Activated naive CD4-positive, alpha-beta T cell (primary cell): ENCODE results near the gene TTC9.

Experiments
- DNase-seq, 4 experiments: peaks; one replicate each; lab custom pipeline; 2025; lab: John Stamatoyannopoulos, UW

The TTC9 gene

DNA sequence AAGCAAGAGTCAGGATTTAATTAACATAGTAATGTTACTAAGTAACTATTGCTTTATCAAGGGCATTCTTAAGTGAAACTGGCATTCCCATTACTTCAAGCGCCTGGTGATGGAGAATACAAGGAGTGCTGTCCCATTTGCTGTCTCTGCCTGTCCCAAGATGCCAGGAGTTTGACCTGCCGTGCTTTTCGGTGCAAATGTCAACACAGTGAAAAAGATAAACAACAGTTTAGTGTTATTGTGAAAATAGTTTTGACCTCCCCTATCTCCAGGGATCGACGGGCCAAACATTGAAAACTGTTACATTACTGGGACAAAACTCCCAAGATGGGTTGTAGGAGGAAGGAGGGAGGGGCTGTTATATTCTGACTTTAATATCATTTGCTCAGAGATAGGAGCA is 74.8 kb downstream of the TTC9 start:
- DNase-seq, result no peak

- no peak for DNase-seq
These were observed 75.2 kb downstream of the TTC9 start for GRCh38 chr14:70716958-70717357.

DNA sequence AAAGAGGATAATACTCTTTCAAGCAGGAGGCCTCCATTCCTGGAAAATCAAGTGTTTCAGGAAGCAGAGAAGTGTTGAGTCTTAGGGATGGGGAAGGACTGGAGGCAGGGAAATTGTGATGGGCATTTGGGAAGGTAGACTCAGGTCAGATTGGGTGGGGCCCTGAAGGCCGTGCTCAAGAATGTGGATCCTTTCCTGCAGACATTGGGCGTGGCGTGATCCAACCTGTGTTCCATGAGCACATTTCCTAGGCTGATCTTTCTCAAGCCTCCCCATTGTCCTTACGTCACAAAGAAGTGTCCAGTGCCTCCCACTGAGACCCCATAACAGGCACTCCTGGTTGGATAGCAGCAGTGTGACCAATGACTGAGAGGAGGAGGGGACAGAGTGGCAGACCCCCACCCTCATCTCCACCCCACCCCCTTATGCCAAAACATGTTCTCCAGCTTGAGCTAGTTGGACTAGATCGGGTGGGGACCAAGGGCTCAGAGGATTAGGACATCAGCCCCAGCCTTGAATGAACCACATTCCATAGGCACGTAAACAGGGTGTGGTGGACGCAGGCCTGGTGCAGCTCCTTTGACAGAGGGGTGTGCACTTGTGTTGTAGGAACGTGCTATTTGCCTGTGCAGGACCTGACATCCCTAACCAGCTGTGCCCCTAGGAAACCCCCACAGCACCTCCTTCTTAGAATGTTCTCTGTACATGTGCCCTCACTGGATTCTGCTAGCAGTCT is 76.8 kb downstream of the TTC9 start:
- DNase-seq, result no peak

DNA sequence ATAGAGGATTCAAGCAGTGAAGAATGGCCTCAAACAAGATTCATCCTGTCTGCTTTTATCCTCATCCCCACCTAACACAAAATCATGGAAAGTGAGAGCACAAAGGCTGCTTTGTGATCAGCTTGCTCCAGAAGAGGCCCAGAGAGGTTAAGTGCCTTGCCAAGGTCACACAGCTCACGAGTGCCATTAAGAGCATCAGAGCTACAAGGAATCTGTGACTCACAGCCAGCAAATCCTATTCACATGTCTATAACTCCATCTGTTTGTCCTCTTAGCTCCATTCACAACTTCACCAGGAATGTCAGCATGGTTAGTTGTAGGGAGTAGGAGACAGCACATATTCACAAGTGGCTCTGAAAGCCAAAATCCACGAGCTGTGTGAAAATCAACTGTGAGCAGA is 79.8 kb downstream of the TTC9 start:
- no peak for DNase-seq

GRCh38 chr14:70722418-70722817 is 80.7 kb downstream of the TTC9 start:
- no peak for DNase-seq

- DNase-seq, result no peak
These were observed 81.6 kb downstream of the TTC9 start for GRCh38 chr14:70723276-70723675.

DNA sequence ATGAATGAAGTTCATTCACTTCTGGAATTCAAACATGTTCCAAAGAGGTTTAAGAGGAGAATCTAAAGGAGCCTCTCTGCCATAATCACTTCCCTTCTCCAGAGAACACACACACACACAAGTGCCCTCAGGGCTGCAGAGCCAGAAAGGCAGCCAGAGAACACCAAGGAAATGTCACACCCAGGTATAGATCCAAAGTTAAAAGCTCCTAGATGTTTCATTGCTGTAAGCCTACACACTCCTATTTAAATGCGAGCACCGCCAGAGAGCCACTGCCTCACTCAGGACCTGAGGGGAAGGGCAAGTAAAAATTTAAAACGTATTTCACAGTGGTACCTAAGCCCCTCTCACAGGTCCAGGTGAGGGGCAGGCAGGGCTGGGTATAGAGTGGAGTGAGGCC is 82.4 kb downstream of the TTC9 start:
- no peak for DNase-seq

GRCh38 chr14:70724944-70725343 is 83.2 kb downstream of the TTC9 start:
- no peak for DNase-seq
